Hepatic stellate cell (primary cell): ENCODE measurements around the gene CNIH4.
A peak's percentile ranks its signal among the peaks of the same experiment; 100 is the strongest.
"Not testable (repeated sequence)": the region's sequence is repeated elsewhere in the genome, so short reads cannot be mapped to it uniquely, and the experiment has no call there.

Experiments used
- DNase-seq: peaks from one replicate; pipeline ENCODE4 v3.0.0; 2011; ENCODE audit warnings: low spot score

The CNIH4 gene

DNA sequence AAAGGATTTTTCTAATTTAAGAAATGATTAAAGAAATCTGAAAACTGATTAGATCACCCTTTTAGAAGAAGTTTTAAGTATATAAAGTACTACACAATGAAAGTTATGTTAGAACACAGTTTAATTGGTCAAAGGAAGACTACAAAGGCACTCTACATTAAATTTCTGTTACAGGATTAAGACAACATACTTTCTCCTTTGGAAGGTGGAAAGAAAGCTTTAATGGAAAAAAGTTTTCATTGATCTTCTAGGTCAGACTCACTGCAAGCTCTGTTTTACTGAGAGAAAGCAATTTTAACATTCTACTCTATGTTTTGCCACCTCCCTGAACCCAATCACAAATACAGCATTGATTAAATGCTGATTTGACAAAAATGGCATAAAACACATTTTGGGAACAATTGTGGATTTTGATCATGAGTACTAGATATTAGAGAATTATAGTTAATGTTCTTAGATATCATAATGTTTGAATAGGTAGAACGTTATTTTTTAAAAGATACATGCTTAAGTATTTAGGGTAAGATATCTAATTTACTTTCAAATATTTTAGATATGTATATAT lies 45.9 kb downstream of the CNIH4 start:
- DNase-seq = no peak

DNA sequence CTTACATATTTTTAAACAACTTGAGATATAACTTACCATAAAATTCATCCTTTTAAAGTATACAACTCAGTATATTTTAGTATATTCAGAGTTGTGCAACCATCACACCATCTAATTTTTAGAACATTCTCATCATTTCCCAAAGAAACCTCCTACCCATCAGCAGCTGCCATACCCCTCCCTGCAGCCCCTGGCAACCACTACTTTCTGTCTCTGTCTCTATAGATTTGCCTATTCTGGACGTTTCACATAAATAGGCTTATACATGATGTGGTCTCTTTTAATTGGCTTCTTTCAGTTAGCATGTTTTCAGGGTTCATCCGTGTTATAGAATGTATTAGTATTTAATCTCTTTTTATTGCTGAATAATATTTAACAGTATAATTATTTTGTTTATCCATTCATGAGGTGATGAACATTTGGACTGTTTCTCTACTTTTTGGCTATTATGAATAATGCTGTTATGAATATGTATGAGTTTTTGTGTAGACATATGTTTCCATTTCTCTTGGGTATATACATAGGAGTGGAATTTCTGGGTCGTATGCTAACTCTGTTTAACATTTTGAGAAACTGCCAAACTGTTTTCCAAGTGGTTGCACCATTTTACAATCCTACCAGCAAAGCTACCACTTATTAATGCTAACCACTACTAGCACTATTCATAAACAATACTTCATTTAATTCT lies 48.4 kb downstream of the CNIH4 start:
- no peak for DNase-seq

DNA sequence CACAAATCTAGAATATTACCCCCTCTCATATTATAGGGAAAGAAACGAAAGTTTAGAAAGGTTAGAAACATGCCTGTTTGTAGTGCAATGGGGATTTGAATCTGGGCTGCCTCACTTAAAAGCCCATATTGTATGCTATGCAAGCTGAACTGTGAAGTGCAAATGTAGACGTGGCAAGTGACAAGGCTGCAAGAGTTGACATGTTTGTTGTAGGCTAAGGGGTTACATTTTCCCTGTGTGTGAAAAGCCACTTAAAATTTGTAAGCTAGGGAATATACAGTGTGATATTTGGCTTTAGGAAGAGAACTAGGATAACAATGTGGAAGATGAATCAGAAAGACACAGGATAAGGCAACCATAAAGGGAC lies 48.9 kb downstream of the CNIH4 start:
- DNase-seq = no peak

DNA sequence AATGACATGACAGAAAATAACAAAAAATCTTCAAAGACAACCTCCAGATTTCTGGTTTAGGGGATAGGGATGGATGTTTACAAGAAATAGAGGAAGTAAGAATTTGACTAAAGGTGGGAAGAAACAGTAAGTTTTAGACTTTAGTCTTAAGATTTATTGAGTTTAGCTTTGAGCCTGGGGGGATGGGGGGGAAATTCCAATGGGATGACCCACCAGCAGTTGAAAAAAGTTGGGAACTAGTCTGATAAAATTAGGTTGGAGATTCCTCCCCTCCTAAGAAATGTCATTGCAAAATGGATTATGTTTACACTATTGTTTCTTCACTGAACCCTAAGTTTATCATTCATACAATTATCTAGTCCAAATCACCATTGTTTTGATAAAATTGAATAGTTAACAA lies 49.5 kb downstream of the CNIH4 start:
- no peak for DNase-seq

DNA sequence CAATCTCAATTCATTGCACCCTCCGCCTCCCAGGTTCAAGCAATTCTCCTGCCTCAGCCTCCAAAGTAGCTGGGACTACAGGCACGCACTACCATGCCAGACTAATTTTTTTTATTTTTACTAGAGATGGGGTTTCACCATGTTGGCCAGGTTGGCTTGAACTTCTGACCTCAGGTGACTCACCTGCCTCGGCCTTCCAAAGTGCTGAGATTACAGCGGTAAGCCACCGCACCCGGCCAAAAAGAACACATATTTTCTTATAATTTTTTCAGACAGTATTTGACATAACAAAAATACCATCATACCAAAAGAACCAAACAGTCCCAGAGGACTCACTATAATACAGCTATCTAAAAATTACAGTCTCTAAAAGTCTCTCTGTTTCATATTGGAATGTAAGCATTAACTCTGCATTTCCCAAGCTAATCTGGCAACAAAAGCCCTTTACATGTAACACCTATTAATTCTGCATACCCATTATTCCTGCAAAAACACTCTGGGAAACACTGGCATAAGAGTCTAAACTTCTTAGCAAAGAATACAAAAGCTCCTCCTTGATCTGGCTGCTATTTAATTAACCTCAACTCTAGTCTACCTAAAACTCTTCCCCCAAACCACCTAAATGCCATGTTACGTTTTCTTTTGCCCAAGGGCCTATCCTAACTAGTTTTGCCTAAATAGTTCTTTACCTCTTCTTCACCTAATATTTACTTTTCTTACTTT lies 51.1 kb downstream of the CNIH4 start:
- DNase-seq = no peak

DNA sequence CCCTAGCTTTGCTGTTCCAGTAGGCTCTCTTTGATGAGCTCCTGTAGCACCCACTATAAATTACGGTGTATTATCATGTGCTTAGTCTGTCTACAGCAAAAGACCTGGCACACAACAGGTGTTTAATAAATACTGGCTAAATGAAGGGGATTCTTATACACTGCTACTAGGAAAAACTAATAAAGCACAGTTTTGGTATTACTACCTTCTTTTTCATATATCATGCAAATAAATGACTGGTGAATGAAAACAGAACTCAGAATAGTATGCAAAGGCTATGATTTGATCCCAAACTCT lies 51.6 kb downstream of the CNIH4 start:
- no peak for DNase-seq

DNA sequence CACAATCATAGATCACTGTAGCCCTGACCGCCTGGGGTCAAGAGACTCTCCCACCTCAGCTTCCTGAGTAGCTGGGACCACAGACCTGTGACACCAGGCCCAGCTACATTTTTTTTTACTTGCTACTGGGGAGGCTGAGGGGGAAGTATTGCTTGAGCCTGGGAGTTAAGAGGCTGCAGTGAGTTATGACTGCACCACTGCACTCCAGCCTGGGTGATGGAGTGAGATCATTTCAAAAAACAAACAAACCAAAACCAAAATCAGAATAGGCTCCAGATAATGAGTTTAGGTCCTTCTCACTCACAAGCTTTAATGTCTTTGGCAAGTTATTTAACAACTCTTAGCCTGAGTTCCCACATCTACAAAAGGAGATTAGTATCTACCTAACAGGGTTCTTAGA lies 55.1 kb downstream of the CNIH4 start:
- no peak for DNase-seq

DNA sequence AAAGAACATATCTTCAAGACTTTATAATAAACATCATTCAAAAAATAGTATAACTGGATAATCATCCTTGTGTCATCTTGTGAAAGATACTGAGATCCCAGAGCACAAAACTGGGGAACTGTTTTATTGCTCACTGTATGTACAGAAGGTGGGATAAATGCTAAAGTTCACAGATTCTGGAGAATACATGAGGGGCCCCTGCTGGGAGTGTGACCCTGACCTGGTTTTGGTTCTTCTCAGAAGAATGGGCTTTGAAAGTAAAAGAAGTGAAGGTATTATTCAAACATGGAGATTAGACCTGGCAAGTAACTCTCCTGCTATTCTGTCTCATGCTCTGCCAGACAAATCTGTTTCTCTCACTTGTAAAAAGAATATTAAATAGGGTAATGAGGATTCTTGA lies 63.4 kb downstream of the CNIH4 start:
- DNase-seq = no peak

DNA sequence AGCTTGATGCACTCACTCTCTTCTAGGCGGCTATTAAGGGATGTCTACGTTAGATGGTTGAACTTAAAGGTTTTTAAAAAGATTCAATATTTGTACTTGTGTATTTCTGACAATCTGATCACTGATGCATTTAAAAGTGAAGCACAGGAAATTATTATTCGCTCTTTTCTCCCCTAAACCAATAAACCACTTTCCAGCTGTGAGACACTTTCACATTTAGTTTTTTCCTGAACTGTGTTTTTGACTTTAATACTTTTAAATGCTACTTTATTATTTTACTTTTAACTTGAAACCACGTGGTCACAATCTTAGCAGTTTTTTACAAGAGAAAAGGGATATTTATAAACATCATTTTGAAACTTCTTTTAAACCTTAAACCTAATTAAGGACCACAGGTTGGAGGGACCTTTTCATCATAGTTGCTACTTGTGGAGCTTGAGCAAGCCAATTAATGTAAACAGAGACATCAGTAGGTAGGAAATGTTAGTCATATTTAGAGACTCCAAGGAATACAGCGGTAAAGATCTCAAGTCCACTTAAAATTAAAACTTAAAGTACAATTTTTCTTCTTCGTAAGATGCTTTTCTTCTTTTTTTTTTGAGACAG lies 68.7 kb downstream of the CNIH4 start:
- DNase-seq = no peak

DNA sequence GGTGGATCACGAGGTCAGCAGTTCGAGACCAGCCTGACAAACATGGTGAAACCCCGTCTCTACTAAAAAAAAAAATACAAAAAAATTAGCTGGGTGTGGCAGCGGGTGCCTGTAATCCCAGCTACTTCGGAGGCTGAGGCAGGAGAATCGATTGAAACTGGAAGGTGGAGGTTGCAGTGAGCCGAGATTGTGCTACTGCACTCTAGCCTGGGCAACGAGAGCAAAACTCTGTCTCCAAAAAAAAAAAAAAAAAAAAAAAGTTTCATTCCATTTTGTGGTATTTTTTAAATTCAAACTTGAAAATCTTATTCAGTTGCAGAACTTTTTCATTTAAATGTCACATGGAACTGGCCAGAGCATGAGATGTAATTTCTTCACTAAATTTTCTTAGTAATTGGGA lies 70.2 kb downstream of the CNIH4 start:
- not testable (repeated sequence) for DNase-seq

DNA sequence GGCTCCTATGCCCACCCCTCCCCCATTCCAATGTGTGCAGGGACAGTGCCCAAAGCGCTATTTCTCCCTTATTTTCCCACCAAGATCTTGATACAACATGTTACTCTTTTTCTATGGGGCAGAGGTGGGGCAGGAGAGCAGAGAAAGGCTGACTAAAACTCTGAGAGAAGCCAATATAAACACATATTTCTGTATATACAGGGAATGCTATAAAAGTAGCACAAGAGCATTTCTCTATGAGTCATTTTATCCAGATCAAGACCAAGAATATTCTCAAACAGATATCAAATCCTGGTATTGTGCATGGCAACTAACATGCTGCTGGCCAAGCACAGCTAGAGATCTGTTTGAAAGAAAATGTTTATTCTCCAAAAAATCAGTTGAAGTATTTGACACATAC lies 70.7 kb downstream of the CNIH4 start:
- peak; percentile 80 for DNase-seq

DNA sequence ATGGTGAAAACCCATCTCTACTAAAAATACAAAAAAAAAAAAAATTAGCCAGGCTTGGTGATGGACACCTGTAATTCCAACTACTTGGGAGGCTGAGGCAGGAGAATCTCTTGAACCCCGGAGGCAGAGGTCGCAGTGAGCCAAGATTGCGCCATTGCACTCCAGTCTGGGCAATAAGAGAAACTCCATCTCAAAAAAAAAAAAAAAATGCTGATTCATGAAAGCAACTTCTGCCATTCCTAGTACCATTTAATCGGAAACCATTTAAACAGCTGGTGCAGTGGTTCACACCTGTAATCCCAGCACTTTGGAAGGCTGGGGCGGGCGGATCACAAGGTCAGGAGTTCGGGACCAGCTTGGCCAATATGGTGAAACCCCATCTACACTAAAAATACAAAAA lies 72.0 kb downstream of the CNIH4 start:
- DNase-seq = not testable (repeated sequence)
